ENCODE measurements around the gene ELOVL6. TPM values are rescaled to one million over a fixed set of nuclear protein-coding genes. Genes with fewer than 3 reads are reported as not detected.

ELOVL6 gene
- total RNA-seq, 1 donor from 2014 or later, result 25.5 TPM

- peaks cover 2% of the 10 kb centered on the region for H3K9me3 Mint-ChIP-seq (ENCODE audit: unreplicated experiment)
- H3K27ac ChIP-seq (ENCODE audit: low read depth, low read length), result no peak overlapping the region
- no peaks in the 10 kb centered on the region for H3K4me1 Mint-ChIP-seq (ENCODE audit: low read depth, unreplicated experiment)
- DNase-seq (ENCODE audit: low read depth), result no peak
- no peaks in the 10 kb centered on the region for H3K36me3 Mint-ChIP-seq (ENCODE audit: low read depth, unreplicated experiment)
- no peaks in the 10 kb centered on the region for H3K9me3 ChIP-seq (ENCODE audit: insufficient read depth, low read depth, low read length)
- no peak overlapping the region for H3K9ac ChIP-seq (ENCODE audit: low read length)
- H3K36me3 ChIP-seq (ENCODE audit: insufficient read depth, low read length), result no peaks in the 10 kb centered on the region
- H4K20me1 ChIP-seq (ENCODE audit: insufficient read depth, low read length), result no peaks in the 10 kb centered on the region
- TF ChIP-seq CTCF (IDR thresholded peaks at IDR 0.05; ENCODE audit: insufficient read depth, low read depth, low read length), result no peak
- no peak for TF ChIP-seq EZH2 (IDR thresholded peaks at IDR 0.05; ENCODE audit: insufficient read depth, low read length)
- no peaks in the 10 kb centered on the region for H3K4me1 ChIP-seq (ENCODE audit: insufficient read depth, low read length)
- H3K27me3 ChIP-seq (ENCODE audit: insufficient read depth, low read length), result no peaks in the 10 kb centered on the region
- peaks cover 4% of the 10 kb centered on the region for H3K27me3 Mint-ChIP-seq (ENCODE audit: low read depth, unreplicated experiment)
- H3K4me3 ChIP-seq (ENCODE audit: insufficient read depth, low read depth, low read length), result no peak overlapping the region
- no peak overlapping the region for H3K27ac Mint-ChIP-seq (ENCODE audit: unreplicated experiment)
- H3K4me3 Mint-ChIP-seq (ENCODE audit: unreplicated experiment), result no peak overlapping the region
- no peak for FAIRE-seq
- H3K4me2 ChIP-seq (ENCODE audit: low read length), result no peak overlapping the region
- H2AFZ ChIP-seq (ENCODE audit: low read depth, low read length), result no peak overlapping the region
- no peaks in the 10 kb centered on the region for H3K79me2 ChIP-seq (ENCODE audit: insufficient read depth, low read length)
Measured at GRCh38 chr4:110207233-110207632, 8.8 kb upstream of the ELOVL6 start.

DNA sequence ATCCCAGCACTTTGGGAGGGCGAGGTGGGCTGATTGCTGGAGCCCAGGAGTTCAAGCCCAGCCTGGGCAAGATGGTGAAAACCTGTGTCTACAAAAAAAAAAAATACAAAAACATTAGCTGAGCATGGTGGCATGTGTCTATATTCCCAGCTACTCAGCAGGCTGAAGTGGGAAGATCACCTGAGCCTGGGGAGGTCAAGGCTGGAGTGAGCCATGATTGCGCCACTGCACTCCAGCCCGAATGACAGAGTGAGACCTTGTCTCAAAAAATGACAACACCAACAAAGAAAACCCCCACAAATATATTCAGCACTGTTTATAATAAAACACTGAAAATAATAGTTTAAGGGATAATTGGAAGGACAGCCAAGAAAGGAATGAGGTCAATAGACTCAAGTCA is 3.6 kb upstream of the ELOVL6 start:
- Mint-ChIP-seq H3K27ac (ENCODE audit: unreplicated experiment) (no peak overlapping the region), H3K9me3 (ENCODE audit: unreplicated experiment) (peaks cover 2% of the 10 kb centered on the region)
- no peak for FAIRE-seq

More for the DNA sequence above, 3.6 kb upstream of the ELOVL6 start:
- Histone ChIP-seq H3K4me3 (ENCODE audit: insufficient read depth, low read depth, low read length) (no peak overlapping the region), H3K9ac (ENCODE audit: low read length) (no peak overlapping the region), H3K4me2 (ENCODE audit: low read length) (no peak overlapping the region), H3K27ac (ENCODE audit: low read depth, low read length) (no peak overlapping the region), H2AFZ (ENCODE audit: low read depth, low read length) (no peak overlapping the region), H3K27me3 (ENCODE audit: insufficient read depth, low read length) (no peaks in the 10 kb centered on the region), H3K4me1 (ENCODE audit: insufficient read depth, low read length) (no peaks in the 10 kb centered on the region), H3K9me3 (ENCODE audit: insufficient read depth, low read depth, low read length) (no peaks in the 10 kb centered on the region), H4K20me1 (ENCODE audit: insufficient read depth, low read length) (no peaks in the 10 kb centered on the region), H3K79me2 (ENCODE audit: insufficient read depth, low read length) (peaks cover 11% of the 10 kb centered on the region), H3K36me3 (ENCODE audit: insufficient read depth, low read length) (no peaks in the 10 kb centered on the region)
- no peak for DNase-seq (ENCODE audit: low read depth)
- Mint-ChIP-seq H3K4me1 (ENCODE audit: low read depth, unreplicated experiment) (peaks cover 3% of the 10 kb centered on the region), H3K36me3 (ENCODE audit: low read depth, unreplicated experiment) (no peaks in the 10 kb centered on the region), H3K4me3 (ENCODE audit: unreplicated experiment) (no peak overlapping the region), H3K27me3 (ENCODE audit: low read depth, unreplicated experiment) (peaks cover 4% of the 10 kb centered on the region)
- TF ChIP-seq EZH2 (IDR thresholded peaks at IDR 0.05; ENCODE audit: insufficient read depth, low read length) (no peak), CTCF (IDR thresholded peaks at IDR 0.05; ENCODE audit: insufficient read depth, low read depth, low read length) (no peak)
